Measurements from ENCODE around the gene LNP1.

DNA sequence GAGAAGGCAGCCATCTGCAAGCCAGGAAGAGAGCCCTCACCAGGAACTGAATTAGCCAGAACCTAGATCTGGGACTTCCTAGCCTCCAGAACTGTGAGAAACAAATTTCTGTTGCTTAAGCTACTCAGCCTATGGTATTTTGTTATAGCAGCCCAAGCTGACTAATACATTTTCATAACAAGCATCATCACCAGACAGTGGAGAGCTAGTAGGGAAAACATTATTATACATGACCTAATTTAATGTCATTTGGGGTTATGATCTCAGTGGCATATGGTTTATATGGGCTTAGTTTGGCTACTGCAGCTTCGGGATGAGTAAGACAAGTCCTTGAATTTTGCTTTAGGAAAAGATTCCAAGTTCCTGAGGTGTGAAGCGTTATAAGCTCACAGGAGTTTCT is 35.6 kb downstream of the LNP1 start:
- TF ChIP-seq CSDC2 (CRISPR knock-in tag; IDR thresholded peaks at IDR 0.05) (no peak), RARB (CRISPR knock-in tag; IDR thresholded peaks at IDR 0.05) (no peak), ZC3H10 (CRISPR knock-in tag; IDR thresholded peaks at IDR 0.05) (no peak), TOX (CRISPR knock-in tag; IDR thresholded peaks at IDR 0.05; ENCODE audit: borderline replicate concordance) (no peak), CREB5 (CRISPR knock-in tag; IDR thresholded peaks at IDR 0.05; ENCODE audit: low read depth) (no peak), TCF4 (CRISPR knock-in tag; IDR thresholded peaks at IDR 0.05; ENCODE audit: borderline replicate concordance) (no peak), ZNF565 (CRISPR knock-in tag; conservative IDR thresholded peaks at IDR 0.05; ENCODE audit: low read depth) (no peak), PATZ1 (CRISPR knock-in tag; IDR thresholded peaks at IDR 0.05; ENCODE audit: borderline replicate concordance) (no peak), ARNTL (CRISPR knock-in tag; IDR thresholded peaks at IDR 0.05; ENCODE audit: borderline replicate concordance, low read depth) (no peak), ZNF8 (CRISPR knock-in tag; IDR thresholded peaks at IDR 0.05) (no peak), ZFP30 (CRISPR knock-in tag; IDR thresholded peaks at IDR 0.05) (no peak)

Measured in SK-N-SH treated with all-trans-retinoic acid at 6 μM for 48 hours (cell line).